GM12878 (cell line): ENCODE results near the gene PPP1R13L. TPM values are rescaled to one million over a fixed set of nuclear protein-coding genes. Genes with fewer than 3 reads are reported as not detected.

ENCODE experiments used
- ATAC-seq: fragments of 200-7000 bp; cut with Tn5 transposase; 3 replicates; pipeline ENCODE4 v1.9.1; 2020; ENCODE audit warnings: mild to moderate bottlenecking, moderate library complexity
- BruUV-seq: library from RNA; stranded (reverse); fragments of 400-500 nt; replicated peaks from 2 replicates; lab custom pipeline; 2021; lab: Mats Ljungman, UMichigan
- CTCF ChIA-PET: fragments of 300-600 bp; sonication (Branson Sonifier 250); formaldehyde crosslinking; extraction: SDS; loops from one replicate; lab custom pipeline; 2021; ENCODE audit warnings: inconsistent platforms; lab: Yijun Ruan, JAX
- POLR2A ChIA-PET: fragments of 350-600 bp; formaldehyde crosslinking; extraction: SDS; loops from one replicate; lab custom pipeline; 2021; ENCODE audit warnings: inconsistent platforms; lab: Charles Lee
- RAD21 ChIA-PET: fragments of 300-600 bp; sonication (Branson Sonifier 250); formaldehyde crosslinking; loops from one replicate; lab custom pipeline; 2023; ENCODE audit warnings: antibody characterized with exemption; ENCODE audit not compliant: unreplicated experiment; lab: Charles Lee
- SMC1A ChIA-PET: fragments of 300-600 bp; sonication (Branson Sonifier 250); formaldehyde crosslinking; loops from one replicate; lab custom pipeline; 2023; ENCODE audit not compliant: unreplicated experiment, uncharacterized antibody; lab: Charles Lee
- DNase-seq: peaks from one replicate; pipeline ENCODE4 v3.0.0-alpha.2; 2011; ENCODE audit warnings: low read depth, low spot score
- FAIRE-seq: peaks from 3 replicates; lab custom pipeline; 2011; peaks lifted over from hg19 to GRCh38; lab: Jason Lieb, UNC
- H2AFZ ChIP-seq: 2 replicates; pipeline ENCODE4 v1.6.0; 2011; ENCODE audit warnings: low read depth, low read length, control low read depth; ENCODE audit not compliant: control insufficient read depth
- H3K27ac ChIP-seq: 2 replicates; pipeline ENCODE4 v1.5.1; 2011; ENCODE audit warnings: control low read depth; ENCODE audit not compliant: control insufficient read depth, insufficient read depth
- H3K27me3 ChIP-seq, 2 experiments: replicated peaks in 1 of 2; 2 replicates each; pipeline versions ENCODE4 v1.6.0 to v1.6.1; 2011; ENCODE audit warnings: low read length in 1 of 2; ENCODE audit not compliant: control insufficient read depth in 2 of 2, insufficient read depth in 2 of 2
- H3K36me3 ChIP-seq, 2 experiments: 2 replicates each; pipeline ENCODE4 v1.5.1; 2011; ENCODE audit warnings: low read length in 1 of 2; ENCODE audit not compliant: control insufficient read depth in 2 of 2, insufficient read depth in 2 of 2
- H3K4me1 ChIP-seq: 2 replicates; pipeline ENCODE4 v1.6.1; 2011; ENCODE audit warnings: mild to moderate bottlenecking, low read length, moderate library complexity, mixed read lengths; ENCODE audit not compliant: control insufficient read depth, insufficient read depth
- H3K4me2 ChIP-seq: 2 replicates; pipeline ENCODE4 v1.6.0; 2011; ENCODE audit warnings: control low read depth; ENCODE audit not compliant: control insufficient read depth, insufficient read depth
- H3K4me3 ChIP-seq: fragments of 200-600 bp; sonication (generic); 2 replicates; pipeline ENCODE4 v1.5.1; 2016
- H3K79me2 ChIP-seq: 2 replicates; pipeline ENCODE4 v1.6.0; 2011; ENCODE audit warnings: low read length; ENCODE audit not compliant: control insufficient read depth, insufficient read depth
- H3K9ac ChIP-seq: 2 replicates; pipeline ENCODE4 v1.8.0; 2011; ENCODE audit warnings: low read length, control low read depth, mixed read lengths; ENCODE audit not compliant: control insufficient read depth, insufficient read depth
- H3K9me3 ChIP-seq: replicated peaks from 3 replicates; pipeline ENCODE4 v1.5.1; 2011; ENCODE audit warnings: mild to moderate bottlenecking, low read length; ENCODE audit not compliant: control insufficient read depth, insufficient read depth
- H4K20me1 ChIP-seq: 2 replicates; pipeline ENCODE4 v1.6.0; 2011; ENCODE audit not compliant: control insufficient read depth, insufficient read depth
- CREB1 ChIP-seq: IDR thresholded peaks from 2 replicates; pipeline ENCODE4 v1.6.1; 2012; ENCODE audit warnings: low read depth, mild to moderate bottlenecking, inconsistent platforms
- MXI1 ChIP-seq: fragments of 150-350 bp; IDR thresholded peaks from 2 replicates; pipeline ENCODE4 v1.6.1; 2011; ENCODE audit warnings: low read depth, mild to moderate bottlenecking, inconsistent platforms, low read length, improper control_type of control experiment
- POLR2AphosphoS2 ChIP-seq: IDR thresholded peaks from 2 replicates; pipeline ENCODE4 v1.6.1; 2011; ENCODE audit warnings: low read depth, mild to moderate bottlenecking, low read length, improper control_type of control experiment, moderate library complexity
- REST ChIP-seq: IDR thresholded peaks from 2 replicates; pipeline ENCODE4 v1.6.1; 2012; ENCODE audit warnings: mild to moderate bottlenecking, low read depth, low read length
- SMARCA5 ChIP-seq: fragments of 450-650 bp; IDR thresholded peaks from 2 replicates; pipeline ENCODE4 v1.6.1; 2017; ENCODE audit warnings: mild to moderate bottlenecking
- SP1 ChIP-seq: IDR thresholded peaks from one replicate; pipeline ENCODE4 v1.6.1; 2011; ENCODE audit warnings: low read depth, low read length
- SUPT20H ChIP-seq: IDR thresholded peaks from 2 replicates; pipeline ENCODE4 v1.6.1; 2011; ENCODE audit warnings: low read depth, mild to moderate bottlenecking, low read length, moderate library complexity, borderline replicate concordance; ENCODE audit not compliant: control insufficient read depth
- WGBS: methylation state at CpG from one replicate; pipeline ENCODE4 v1.1.6; 2016; ENCODE audit warnings: low lambda C conversion rate; ENCODE audit not compliant: insufficient replicate concordance, insufficient coverage; ENCODE audit errors: missing lambda C conversion rate; 5-methylcytosine and 5-hydroxymethylcytosine counted together
- in situ Hi-C: fragments of 300-500 bp; cut with MboI; formaldehyde crosslinking; loops from 9 replicates; pipeline ENCODE4 v1.14.3; 2018; ENCODE audit warnings: mixed read lengths
- intact Hi-C: fragments of 100-400 bp; cut with micrococcal nuclease; formaldehyde crosslinking; loops from one replicate; pipeline ENCODE4 v1.14.2; 2022; ENCODE audit not compliant: unreplicated experiment
- polyA plus RNA-seq, 11 experiments: library from polyadenylated mRNA; depleted of rRNA in 4 of 11; unstranded in 6 of 11; stranded (reverse) in 5 of 11; fragments of >200 nt; fragmentation: Nextera tagmentation in 4 of 11; fragmentation: Illumina TruSeq in 1 of 11; extraction: Ambion mirVana in 4 of 11; extraction: Trizol in 1 of 11; gene quantifications; 1 replicate in 1 of 11; 2 replicates in 10 of 11; pipeline versions ENCODE4 v1.2.1 to v1.2.3, GENCODE V29; 2011 to 2016; ENCODE audit warnings: inconsistent platforms in 2 of 11, missing spikeins in 2 of 11, low read depth in 1 of 11
- total RNA-seq, 4 experiments: library from RNA; depleted of rRNA in 3 of 4; stranded (reverse); fragments of >200 nt in 3 of 4; fragmentation: Illumina TruSeq in 1 of 4; extraction: Trizol in 1 of 4; gene quantifications; 2 replicates each; pipeline versions ENCODE4 v1.2.1 to v1.2.3, GENCODE V29; 2013 to 2021

The PPP1R13L gene
- total and polyA plus RNA-seq, 10 of the 15 experiments (the other 5 are each of a cell fraction or from before 2014, with no cell fraction given): 0.40 to 10.0 (median 2.5) TPM

GRCh38 chr19:45380107-45380506, 24.8 kb downstream of the PPP1R13L start:
- Histone ChIP-seq H3K36me3 (no peaks in the 10 kb centered on the region), H3K9ac (no peak overlapping the region), H3K27me3 (no peaks in the 10 kb centered on the region), H3K27ac (no peak overlapping the region), H3K4me3 (no peak overlapping the region), H2AFZ (no peak overlapping the region), H3K79me2 (no peaks in the 10 kb centered on the region), H3K4me1 (peaks cover 4% of the 10 kb centered on the region), H4K20me1 (no peaks in the 10 kb centered on the region), H3K4me2 (no peak overlapping the region), H3K9me3 (no peaks in the 10 kb centered on the region)
- TF ChIP-seq SUPT20H: no peak
- TF ChIP-seq POLR2AphosphoS2: no peak
- TF ChIP-seq MXI1: no peak
- TF ChIP-seq REST: no peak
- TF ChIP-seq CREB1: no peak
- no peak for TF ChIP-seq SP1
- TF ChIP-seq SMARCA5: no peak
- in situ Hi-C loops: no loop called here
- ATAC-seq (no peak), DNase-seq (no peak), FAIRE-seq (no peak)
- intact Hi-C loops: no loop called here
- ChIA-PET RAD21 (no interaction called here), CTCF (no interaction called here), POLR2A (interaction anchor here (0.7 to 1.1 kb wide), 2 partner anchors 9 to 312 kb away, joined by 3 read pairs; partner anchors contain the start of gene QPCTL), SMC1A (no interaction called here)
- BruUV-seq: no TSS peak
- WGBS: 78% methylated on average over 1 of the region's 1 CpG
